ENCODE results near the gene KCNQ1. TPM values are rescaled to one million over a fixed set of nuclear protein-coding genes. Genes with fewer than 3 reads are reported as not detected.
A peak's percentile ranks its signal among the peaks of the same experiment; 100 is the strongest.

Gene KCNQ1
- total and polyA plus RNA-seq, 2 experiments from 2014 or later = not detected

- Histone ChIP-seq H3K9me2 (ENCODE audit: insufficient read depth) (no peaks in the 10 kb centered on the region), H3F3A (ENCODE audit: insufficient read depth) (no peaks in the 10 kb centered on the region), H3K9me3 (ENCODE audit: low read depth) (no peaks in the 10 kb centered on the region), H3K9ac (no peak overlapping the region), H3K27me3 (replicated peaks; ENCODE audit: insufficient read depth) (0 out of 2 replicates have a peak, but pooled peaks cover 9% of the 10 kb centered on the region), H3K36me3 (ENCODE audit: low read depth) (no peaks in the 10 kb centered on the region), H3K4me3 (no peak overlapping the region), H3K4me2 (ENCODE audit: unreplicated experiment) (no peak overlapping the region), H4K20me1 (ENCODE audit: insufficient read depth) (no peaks in the 10 kb centered on the region), H2AFZ (no peak overlapping the region), H3K27ac (no peak overlapping the region), H3K4me1 (ENCODE audit: insufficient read depth) (no peaks in the 10 kb centered on the region), H3K79me2 (ENCODE audit: insufficient read depth) (no peaks in the 10 kb centered on the region)
- 55 to 61% methylated on average over 5 of the region's 5 CpGs for WGBS, 2 experiments (ENCODE audit: low coverage in 1 of 2, low lambda C conversion rate in 2 of 2, missing lambda C conversion rate in 2 of 2)
- in situ Hi-C loops (cut with MboI) = no loop called here
- no peak for DNase-seq
- TF ChIP-seq EZH2phosphoT487 (IDR thresholded peaks at IDR 0.05; ENCODE audit: insufficient read depth, low read depth) (no peak), EZH2 (IDR thresholded peaks at IDR 0.05; ENCODE audit: insufficient read depth, poor library complexity, severe bottlenecking) (no peak)
These were observed 122.3 kb downstream of the KCNQ1 start for GRCh38 chr11:2567026-2567671.

GRCh38 chr11:2569321-2569721 is 124.5 kb downstream of the KCNQ1 start:
- Histone ChIP-seq H3K4me2 (ENCODE audit: unreplicated experiment) (no peak overlapping the region), H3K9me3 (ENCODE audit: low read depth) (no peaks in the 10 kb centered on the region), H3K79me2 (ENCODE audit: insufficient read depth) (no peaks in the 10 kb centered on the region), H3K36me3 (ENCODE audit: low read depth) (no peaks in the 10 kb centered on the region), H2AFZ (no peak overlapping the region), H3K9me2 (ENCODE audit: insufficient read depth) (no peaks in the 10 kb centered on the region), H3K4me3 (no peak overlapping the region), H3K9ac (no peak overlapping the region), H4K20me1 (ENCODE audit: insufficient read depth) (no peaks in the 10 kb centered on the region), H3K27me3 (replicated peaks; ENCODE audit: insufficient read depth) (0 out of 2 replicates have a peak, but pooled peaks cover 9% of the 10 kb centered on the region), H3F3A (ENCODE audit: insufficient read depth) (no peaks in the 10 kb centered on the region), H3K27ac (no peak overlapping the region), H3K4me1 (ENCODE audit: insufficient read depth) (no peaks in the 10 kb centered on the region)
- peak; percentile 21 for DNase-seq
- no peak for TF ChIP-seq EZH2phosphoT487 (IDR thresholded peaks at IDR 0.05; ENCODE audit: insufficient read depth, low read depth)
- no peak for TF ChIP-seq EZH2 (IDR thresholded peaks at IDR 0.05; ENCODE audit: insufficient read depth, poor library complexity, severe bottlenecking)
- 69 to 72% methylated on average over 13 to 14 of the region's 14 CpGs for WGBS, 2 experiments (ENCODE audit: low coverage in 1 of 2, low lambda C conversion rate in 2 of 2, missing lambda C conversion rate in 2 of 2)
- in situ Hi-C loops (cut with MboI) = no loop called here

GRCh38 chr11:2569731-2570210 is 125.0 kb downstream of the KCNQ1 start:
- Histone ChIP-seq H3K9me2 (ENCODE audit: insufficient read depth) (no peaks in the 10 kb centered on the region), H3K9me3 (ENCODE audit: low read depth) (no peaks in the 10 kb centered on the region), H3K27me3 (replicated peaks; ENCODE audit: insufficient read depth) (0 out of 2 replicates have a peak, but pooled peaks cover 4% of the 10 kb centered on the region), H3K4me2 (ENCODE audit: unreplicated experiment) (no peak overlapping the region), H3K27ac (no peak overlapping the region), H4K20me1 (ENCODE audit: insufficient read depth) (no peaks in the 10 kb centered on the region), H3F3A (ENCODE audit: insufficient read depth) (no peaks in the 10 kb centered on the region), H3K36me3 (ENCODE audit: low read depth) (no peaks in the 10 kb centered on the region), H3K4me3 (no peak overlapping the region), H2AFZ (no peak overlapping the region), H3K4me1 (ENCODE audit: insufficient read depth) (no peaks in the 10 kb centered on the region), H3K9ac (no peak overlapping the region), H3K79me2 (ENCODE audit: insufficient read depth) (no peaks in the 10 kb centered on the region)
- TF ChIP-seq EZH2 (IDR thresholded peaks at IDR 0.05; ENCODE audit: insufficient read depth, poor library complexity, severe bottlenecking) (no peak), EZH2phosphoT487 (IDR thresholded peaks at IDR 0.05; ENCODE audit: insufficient read depth, low read depth) (no peak)
- DNase-seq = no peak
- WGBS, 2 experiments (ENCODE audit: low coverage in 1 of 2, low lambda C conversion rate in 2 of 2, missing lambda C conversion rate in 2 of 2) = 84 to 89% methylated on average over 10 of the region's 10 CpGs
- in situ Hi-C loops (cut with MboI) = no loop called here

DNA sequence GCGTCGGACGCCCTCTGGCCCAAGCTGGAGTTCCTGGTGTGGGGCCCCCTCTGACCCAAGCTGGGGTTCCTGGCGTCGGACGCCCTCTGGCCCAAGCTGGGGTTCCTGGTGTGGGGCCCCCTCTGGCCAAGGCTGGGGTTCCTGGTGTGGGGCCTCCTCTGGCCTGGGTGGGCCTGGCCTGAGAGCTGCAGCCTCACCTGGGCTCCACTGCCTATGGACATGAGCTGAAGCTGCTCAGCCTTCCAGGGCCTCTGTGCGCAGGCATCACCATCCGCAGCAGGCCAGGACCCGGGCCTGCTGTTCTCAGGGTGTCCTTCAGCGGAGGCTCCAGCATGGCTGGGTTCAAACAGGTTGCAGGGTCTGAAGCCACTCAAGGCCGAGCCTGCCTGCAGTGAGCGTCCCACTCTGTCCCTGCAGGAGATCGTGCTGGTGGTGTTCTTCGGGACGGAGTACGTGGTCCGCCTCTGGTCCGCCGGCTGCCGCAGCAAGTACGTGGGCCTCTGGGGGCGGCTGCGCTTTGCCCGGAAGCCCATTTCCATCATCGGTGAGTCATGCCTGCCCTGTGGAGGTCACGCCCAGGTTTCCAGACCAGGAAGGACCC is 125.5 kb downstream of the KCNQ1 start:
- TF ChIP-seq EZH2phosphoT487 (IDR thresholded peaks at IDR 0.05; ENCODE audit: insufficient read depth, low read depth) = no peak
- no peak for TF ChIP-seq EZH2 (IDR thresholded peaks at IDR 0.05; ENCODE audit: insufficient read depth, poor library complexity, severe bottlenecking)
- H3K9me3 ChIP-seq (ENCODE audit: low read depth) = no peaks in the 10 kb centered on the region
- H3K4me3 ChIP-seq = no peak overlapping the region
- DNase-seq = no peak
- no peak overlapping the region for H3K4me2 ChIP-seq (ENCODE audit: unreplicated experiment)
- H3K9me2 ChIP-seq (ENCODE audit: insufficient read depth) = no peaks in the 10 kb centered on the region
- H4K20me1 ChIP-seq (ENCODE audit: insufficient read depth) = no peaks in the 10 kb centered on the region
- no peak overlapping the region for H3K9ac ChIP-seq
- no peaks in the 10 kb centered on the region for H3K4me1 ChIP-seq (ENCODE audit: insufficient read depth)
- in situ Hi-C loops (cut with MboI) = no loop called here
- H3F3A ChIP-seq (ENCODE audit: insufficient read depth) = no peaks in the 10 kb centered on the region
- H2AFZ ChIP-seq = no peak overlapping the region
- no peak overlapping the region for H3K27ac ChIP-seq
- 89 to 92% methylated on average over 21 to 26 of the region's 26 CpGs for WGBS, 2 experiments (ENCODE audit: low coverage in 1 of 2, low lambda C conversion rate in 2 of 2, missing lambda C conversion rate in 2 of 2)
- H3K27me3 ChIP-seq (replicated peaks; ENCODE audit: insufficient read depth) = no peaks in the 10 kb centered on the region
- no peaks in the 10 kb centered on the region for H3K36me3 ChIP-seq (ENCODE audit: low read depth)
- no peaks in the 10 kb centered on the region for H3K79me2 ChIP-seq (ENCODE audit: insufficient read depth)
